ENCODE results near the gene TECRL.

TECRL gene

GRCh38 chr4:64327237-64327636 is 82.0 kb downstream of the TECRL start:
- no peak for DNase-seq (ENCODE audit: low read depth)

GRCh38 chr4:64326507-64326906 is 82.7 kb downstream of the TECRL start:
- no peak for DNase-seq (ENCODE audit: low read depth)

- no peak for DNase-seq (ENCODE audit: low read depth)
Measured at GRCh38 chr4:64306255-64306565, 103.0 kb downstream of the TECRL start.

GRCh38 chr4:64305565-64306254 is 103.5 kb downstream of the TECRL start:
- DNase-seq (ENCODE audit: low read depth) = no peak

- DNase-seq (ENCODE audit: low read depth) = no peak
Measured at GRCh38 chr4:64272432-64272831, 136.8 kb downstream of the TECRL start.

GRCh38 chr4:64271601-64272081 is 137.6 kb downstream of the TECRL start:
- no peak for DNase-seq (ENCODE audit: low read depth)

- DNase-seq (ENCODE audit: low read depth) = no peak
Measured at GRCh38 chr4:64266669-64267068, 142.6 kb downstream of the TECRL start.

- no peak for DNase-seq (ENCODE audit: low read depth)
Measured at GRCh38 chr4:64266263-64266662, 143.0 kb downstream of the TECRL start.

- no peak for DNase-seq (ENCODE audit: low read depth)
Measured at GRCh38 chr4:64251781-64252180, 157.5 kb downstream of the TECRL start.

- DNase-seq (ENCODE audit: low read depth) = no peak
Measured at GRCh38 chr4:64250488-64250887, 158.8 kb downstream of the TECRL start.

- DNase-seq (ENCODE audit: low read depth) = no peak
Measured at GRCh38 chr4:64250061-64250460, 159.2 kb downstream of the TECRL start.

GRCh38 chr4:64248186-64248585 is 161.1 kb downstream of the TECRL start:
- DNase-seq (ENCODE audit: low read depth) = no peak

GRCh38 chr4:64230709-64231310 is 178.4 kb downstream of the TECRL start:
- no peak for DNase-seq (ENCODE audit: low read depth)
